Effector CD8-positive, alpha-beta T cell (primary cell): Measurements from ENCODE around the gene DIAPH2.

Experiments used
- DNase-seq: peaks from one replicate; lab custom pipeline; 2025; lab: John Stamatoyannopoulos, UW

DIAPH2 gene

GRCh38 chrX:97168646-97169045 lies 484.0 kb downstream of the DIAPH2 start:
- no peak for DNase-seq

DNA sequence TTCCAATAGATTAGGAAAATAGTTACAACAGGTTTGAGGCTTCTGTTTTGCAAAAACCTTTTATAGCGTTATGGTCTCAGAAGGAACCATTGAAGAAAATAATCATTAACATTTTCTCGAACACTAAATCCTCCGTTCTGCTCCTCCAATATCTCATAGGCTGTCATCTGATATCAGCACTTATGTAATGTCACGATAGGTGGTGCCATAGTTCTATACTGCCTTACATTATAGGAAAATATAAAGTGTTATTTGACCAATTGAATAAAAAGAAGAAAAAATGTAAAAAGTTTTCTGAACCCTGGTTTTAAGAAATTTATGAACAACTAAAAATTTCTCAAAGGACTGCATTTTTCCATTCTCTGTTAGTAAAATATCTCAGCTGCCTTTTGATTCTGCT lies 490.5 kb downstream of the DIAPH2 start:
- DNase-seq, result no peak

DNA sequence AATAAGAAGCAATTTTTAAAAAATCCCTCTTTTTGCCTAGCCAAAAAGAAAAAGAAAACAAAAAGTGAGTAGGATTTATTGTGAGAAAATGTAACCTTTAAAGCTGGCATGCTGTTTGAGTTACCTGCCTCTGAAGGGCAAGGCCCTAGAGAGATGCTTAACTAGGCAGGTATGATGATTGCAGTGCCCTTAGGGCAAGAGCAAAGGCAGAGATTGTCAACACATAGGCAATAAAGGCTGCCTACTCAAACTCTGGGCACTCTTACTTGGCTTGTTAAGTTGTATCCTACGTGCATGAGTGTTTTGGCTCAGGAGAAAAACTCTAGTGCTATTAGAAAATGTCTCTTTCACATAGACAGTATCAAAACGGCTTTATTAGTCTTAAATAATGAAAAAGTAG lies 505.0 kb downstream of the DIAPH2 start:
- DNase-seq, result no peak

DNA sequence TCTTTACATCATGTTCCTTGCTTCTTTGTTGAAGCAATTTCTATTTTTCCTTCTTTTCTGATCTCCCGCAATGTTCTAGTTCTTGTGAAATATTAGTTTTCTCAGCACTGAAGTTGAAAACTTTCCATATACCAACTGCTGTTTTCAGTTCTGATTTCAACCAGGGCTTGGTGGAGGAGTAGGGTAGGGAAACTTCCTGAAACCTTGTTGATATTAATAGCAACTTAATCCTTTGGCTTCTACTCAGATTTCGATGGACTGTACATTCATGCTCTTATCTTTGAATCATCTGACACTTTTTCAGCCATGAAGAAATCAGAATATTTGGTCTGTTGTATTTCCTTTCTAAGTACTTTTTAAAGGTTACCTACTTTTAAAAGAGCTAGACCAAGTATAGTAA lies 514.9 kb downstream of the DIAPH2 start:
- no peak for DNase-seq

GRCh38 chrX:97200454-97200853 lies 515.8 kb downstream of the DIAPH2 start:
- DNase-seq, result no peak

DNA sequence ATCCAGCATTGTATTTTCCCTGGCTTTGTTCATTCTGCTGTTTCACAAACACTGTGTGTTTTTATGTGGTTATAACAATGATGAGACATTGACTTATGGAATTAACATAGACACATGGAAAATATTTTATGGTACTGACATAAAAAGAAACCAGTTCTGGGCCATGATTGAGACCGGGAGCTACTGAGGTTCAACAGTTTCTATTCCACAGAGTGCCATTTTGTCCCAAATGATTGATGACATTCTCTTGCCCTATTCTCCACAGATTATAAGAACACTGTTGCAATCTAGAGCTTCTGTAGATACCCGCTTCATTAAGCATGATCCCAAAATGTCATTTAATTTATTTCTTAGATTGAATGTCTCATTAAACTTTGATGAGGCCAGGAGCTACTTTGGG lies 525.9 kb downstream of the DIAPH2 start:
- no peak for DNase-seq

DNA sequence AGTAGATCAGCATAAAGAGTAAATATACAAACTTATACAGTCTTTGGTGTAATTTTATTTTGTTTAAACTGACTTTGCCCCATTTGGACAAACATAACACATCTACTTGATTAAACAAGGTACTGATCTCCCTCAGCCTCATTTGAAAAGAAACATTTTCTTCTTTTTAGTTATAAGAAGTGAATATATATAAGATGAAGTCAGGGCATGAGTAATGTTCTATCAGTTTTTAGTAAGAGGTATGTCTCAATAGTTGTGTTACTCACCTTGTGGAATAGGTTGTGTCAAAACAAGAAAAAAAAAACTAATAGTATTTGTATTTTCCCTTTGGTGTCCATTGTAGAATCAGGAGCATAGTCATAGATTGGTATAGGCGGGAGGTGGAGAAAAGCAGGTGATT lies 526.4 kb downstream of the DIAPH2 start:
- DNase-seq, result no peak

- DNase-seq, result no peak
Measured at GRCh38 chrX:97215186-97215585, 530.5 kb downstream of the DIAPH2 start.

DNA sequence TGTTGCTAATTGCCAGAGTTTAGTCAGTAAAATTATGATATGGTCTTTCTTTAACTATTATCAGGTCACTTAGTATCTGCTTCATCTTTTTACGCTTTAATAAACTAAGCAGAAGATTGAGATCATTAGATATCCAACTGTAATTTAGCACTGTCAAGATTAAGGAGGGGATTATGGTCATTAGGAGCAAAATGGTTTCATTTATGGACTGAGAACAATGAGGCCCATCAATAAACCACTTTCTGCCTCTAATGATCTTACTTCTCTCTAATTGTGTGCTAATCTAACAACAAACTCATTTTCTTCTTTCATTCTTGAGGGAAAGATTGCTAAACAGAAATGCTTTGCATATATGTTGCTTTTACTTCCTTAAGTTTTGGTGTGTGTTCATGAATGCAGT lies 539.5 kb downstream of the DIAPH2 start:
- DNase-seq, result no peak

- DNase-seq, result no peak
Measured at GRCh38 chrX:97229318-97229717, 544.7 kb downstream of the DIAPH2 start.

DNA sequence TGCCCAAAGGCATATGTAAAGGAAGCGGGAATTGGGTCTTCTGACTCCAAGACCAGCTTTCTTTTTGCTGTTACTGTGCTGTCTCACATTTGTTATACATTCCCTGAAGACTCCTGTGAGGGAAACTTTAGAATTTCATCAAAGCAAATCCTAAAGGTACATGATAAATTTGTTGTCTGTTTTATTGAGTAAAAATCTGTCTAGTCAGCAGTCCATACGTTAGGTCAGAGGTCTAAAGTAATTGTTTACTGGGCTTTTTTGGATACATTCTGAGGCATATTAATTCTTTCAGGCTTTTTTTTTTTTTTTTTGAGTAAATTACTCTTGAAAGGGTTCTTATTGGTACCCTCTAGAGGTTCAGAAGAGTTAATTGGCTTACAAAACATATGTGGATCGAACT lies 546.3 kb downstream of the DIAPH2 start:
- no peak for DNase-seq

GRCh38 chrX:97234471-97235081 lies 549.9 kb downstream of the DIAPH2 start:
- no peak for DNase-seq

GRCh38 chrX:97238632-97239031 lies 554.0 kb downstream of the DIAPH2 start:
- DNase-seq, result no peak

GRCh38 chrX:97252111-97252510 lies 567.5 kb downstream of the DIAPH2 start:
- DNase-seq, result no peak

GRCh38 chrX:97260679-97261078 lies 576.0 kb downstream of the DIAPH2 start:
- no peak for DNase-seq

GRCh38 chrX:97266406-97267121 lies 581.9 kb downstream of the DIAPH2 start:
- DNase-seq, result no peak

GRCh38 chrX:97267396-97268181 lies 582.9 kb downstream of the DIAPH2 start:
- no peak for DNase-seq

- DNase-seq, result no peak
Measured at GRCh38 chrX:97268182-97268680, 583.6 kb downstream of the DIAPH2 start.

DNA sequence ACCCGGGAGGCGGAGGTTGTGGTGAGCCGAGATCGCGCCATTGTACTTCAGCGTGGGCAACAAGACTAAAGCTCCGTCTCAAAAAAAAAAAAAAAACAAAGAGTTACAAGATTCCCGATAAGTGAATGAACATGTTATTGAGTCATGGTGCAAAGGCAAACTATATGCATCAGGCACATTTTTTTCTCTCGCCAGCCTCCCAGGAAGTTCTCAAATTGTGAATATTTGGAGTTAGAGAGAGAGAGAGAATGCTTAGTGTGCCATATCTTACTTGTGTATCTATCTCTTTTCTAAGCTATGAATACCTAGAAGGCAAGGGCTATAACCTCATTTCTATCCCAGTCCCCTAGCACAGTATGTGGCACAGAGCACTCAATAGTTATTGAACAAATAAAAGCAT lies 599.9 kb downstream of the DIAPH2 start:
- DNase-seq, result no peak

DNA sequence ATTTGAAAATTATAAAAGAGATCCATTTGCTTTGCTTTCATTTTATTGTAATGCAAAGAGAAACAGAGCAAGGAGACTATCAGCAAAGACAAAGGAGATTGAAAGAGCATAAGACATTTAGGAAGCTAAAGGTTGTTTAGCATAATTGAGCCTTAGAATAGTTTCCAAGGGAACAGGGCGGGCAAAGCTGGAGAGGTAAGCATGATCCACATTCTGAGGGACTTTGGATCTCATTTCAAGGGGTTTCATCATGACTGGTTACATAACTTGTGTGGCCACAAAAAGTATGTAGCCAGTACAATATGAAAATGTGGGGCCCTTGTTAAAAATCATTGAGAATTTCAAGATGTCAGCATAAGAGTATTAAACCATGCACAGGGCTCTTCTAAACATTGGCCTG lies 605.6 kb downstream of the DIAPH2 start:
- DNase-seq, result no peak

- no peak for DNase-seq
Measured at GRCh38 chrX:97294041-97294440, 609.4 kb downstream of the DIAPH2 start.

GRCh38 chrX:97295954-97296353 lies 611.3 kb downstream of the DIAPH2 start:
- no peak for DNase-seq
